ENCODE data around the gene TOMM6. TPM values are rescaled to one million over a fixed set of nuclear protein-coding genes. Genes with fewer than 3 reads are reported as not detected.
A peak's percentile ranks its signal among the peaks of the same experiment; 100 is the strongest.

TOMM6 gene
- total RNA-seq, 1 experiment from 2014 or later, result 239 TPM

DNA sequence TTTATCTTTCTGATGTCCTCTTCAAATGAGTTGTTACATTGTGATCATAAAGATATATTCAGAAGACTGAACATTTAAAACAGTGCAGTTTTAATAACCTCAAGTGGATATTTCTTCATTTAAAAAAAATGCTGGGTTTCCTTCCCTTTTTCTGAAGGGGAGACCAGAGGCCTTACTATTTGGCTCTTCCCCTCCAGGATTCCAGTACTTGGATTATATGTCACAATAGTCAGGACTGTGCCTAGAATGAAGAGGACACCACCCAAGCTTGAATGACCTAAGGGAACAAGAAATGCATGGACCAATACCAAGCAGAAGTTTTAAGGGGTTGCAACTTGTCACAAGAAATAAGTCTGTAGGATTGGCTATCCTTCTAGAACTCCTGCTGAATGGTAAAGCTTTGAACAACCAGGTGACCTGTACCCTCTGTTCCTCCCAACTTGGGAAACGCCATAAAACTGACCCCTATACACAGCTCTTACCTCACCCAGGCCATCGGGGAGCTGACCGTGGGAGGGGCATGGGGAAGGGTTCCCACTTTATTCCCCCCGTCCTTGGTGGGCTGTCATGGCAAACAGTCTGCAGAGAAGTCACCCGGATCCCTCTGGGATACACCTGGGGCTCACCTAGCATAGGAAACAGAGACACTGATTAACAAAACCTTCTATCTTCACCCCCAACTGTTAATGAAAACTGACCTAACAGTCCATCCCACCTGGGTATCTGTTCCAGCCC, 9.8 kb upstream of the TOMM6 start:
- Histone ChIP-seq H3K23ac (ENCODE audit: insufficient read length, low read depth, low read length) (no peak overlapping the region), H2BK12ac (ENCODE audit: insufficient read length, low read depth, low read length) (no peak overlapping the region), H3K4me2 (ENCODE audit: insufficient read depth, insufficient read length, low read length) (no peak overlapping the region), H2AFZ (ENCODE audit: low read length) (no peak overlapping the region), H2BK20ac (ENCODE audit: low read depth, low read length, poor library complexity, severe bottlenecking) (no peak overlapping the region), H4K91ac (ENCODE audit: insufficient read length, low read depth, low read length) (no peak overlapping the region), H4K8ac (replicated peaks; ENCODE audit: insufficient read length, low read depth, low read length) (no peak overlapping the region), H2BK120ac (ENCODE audit: low read depth, low read length, poor library complexity, severe bottlenecking) (no peak overlapping the region), H3K9ac (ENCODE audit: extremely low read depth, insufficient read length, low read length) (no peak overlapping the region), H4K5ac (ENCODE audit: insufficient read length, low read depth, low read length) (no peak overlapping the region), H2BK5ac (ENCODE audit: insufficient read length, low read length) (no peak overlapping the region), H4K20me1 (ENCODE audit: control insufficient read depth, insufficient read depth, insufficient read length) (no peaks in the 10 kb centered on the region), H3K56ac (ENCODE audit: insufficient read length, low read depth, low read length) (no peak overlapping the region), H3K18ac (ENCODE audit: insufficient read length, low read depth, low read length) (no peak overlapping the region), H3K79me2 (ENCODE audit: insufficient read depth, low read length) (no peaks in the 10 kb centered on the region), H3K4ac (ENCODE audit: low read depth, low read length) (no peak overlapping the region), H2AK5ac (ENCODE audit: insufficient read length, low read length) (no peak overlapping the region), H3K79me1 (ENCODE audit: insufficient read depth, low read depth, low read length, poor library complexity, severe bottlenecking) (no peaks in the 10 kb centered on the region), H3K27ac (ENCODE audit: insufficient read length, low read depth, low read length) (no peak overlapping the region), H2BK15ac (ENCODE audit: low read depth, low read length) (no peak overlapping the region), H3K9me3 (ENCODE audit: control insufficient read depth, low read depth, low read length) (no peaks in the 10 kb centered on the region), H3T11ph (ENCODE audit: low read length) (no peak overlapping the region), H3K14ac (ENCODE audit: insufficient read depth, low read length) (no peak overlapping the region), H3K4me1 (ENCODE audit: insufficient read depth, low read length) (no peaks in the 10 kb centered on the region), H3K23me2 (ENCODE audit: insufficient read length, low read depth, low read length, poor library complexity, severe bottlenecking) (peaks cover 11% of the 10 kb centered on the region), H3K27me3 (ENCODE audit: insufficient read depth, low read length) (peaks cover 4% of the 10 kb centered on the region; the same call in 1 of the 2 replicates)
- TF ChIP-seq CTCF (conservative IDR thresholded peaks at IDR 0.05), result no peak
- WGBS (ENCODE audit: extremely low coverage, insufficient read length, low lambda C conversion rate), result no CpG with 5 or more reads among the region's 5 CpGs
- Mint-ChIP-seq H3K4me1 (peaks cover 13 to 15% of the 10 kb centered on the region in 2 experiments), H3K27ac (no peak overlapping the region), H3K4me3 (peak overlapping the region; percentile 24 to 80; a peak in 2 of 5 replicates), H3K9me3 (no peaks in the 10 kb centered on the region), H3K36me3 (ENCODE audit: insufficient read depth in 1 of 3, low read depth in 3 of 3) (peaks cover 6 to 18% (median 16%) of the 10 kb centered on the region in 3 experiments; a peak in 6 of 7 replicates), H3K27me3 (ENCODE audit: low read depth) (peaks cover 24% of the 10 kb centered on the region)
- no peak for DNase-seq
